OCI-LY1 (cell line): ENCODE measurements around the gene AQP1.

Source experiments
- H2AFZ ChIP-seq: fragments of 200-600 bp; sonication (generic), shearing (Covaris generic); 2 replicates; pipeline ENCODE4 v1.6.0; 2014; ENCODE audit warnings: antibody characterized with exemption, mild to moderate bottlenecking, low read length
- H3F3A ChIP-seq: fragments of 200-600 bp; sonication (generic), shearing (Covaris generic); 2 replicates; pipeline ENCODE4 v1.6.0; 2014; ENCODE audit warnings: mild to moderate bottlenecking, antibody characterized with exemption, low read length, moderate library complexity; ENCODE audit not compliant: insufficient read depth
- H3K27ac ChIP-seq: fragments of 200-600 bp; sonication (generic); 2 replicates; pipeline ENCODE4 v1.5.1; 2014; ENCODE audit warnings: low read length, mixed run types, mild to moderate bottlenecking, low read depth; ENCODE audit not compliant: poor library complexity, severe bottlenecking
- H3K27me3 ChIP-seq: fragments of 200-600 bp; sonication (generic); 2 replicates; pipeline ENCODE4 v1.6.0; 2014; ENCODE audit warnings: antibody characterized with exemption, mild to moderate bottlenecking, low read length, moderate library complexity; ENCODE audit not compliant: insufficient read depth
- H3K36me3 ChIP-seq: fragments of 200-600 bp; sonication (generic); 2 replicates; pipeline ENCODE4 v1.6.1; 2014; ENCODE audit warnings: mild to moderate bottlenecking, antibody characterized with exemption, low read length, moderate library complexity, mixed read lengths; ENCODE audit not compliant: insufficient read depth
- H3K4me1 ChIP-seq: fragments of 200-600 bp; sonication (generic); 2 replicates; pipeline ENCODE4 v1.5.1; 2014; ENCODE audit warnings: mild to moderate bottlenecking, low read length, moderate library complexity; ENCODE audit not compliant: insufficient read depth, severe bottlenecking
- H3K4me2 ChIP-seq: fragments of 200-600 bp; sonication (generic), shearing (Covaris generic); 2 replicates; pipeline ENCODE4 v1.6.1; 2014; ENCODE audit warnings: low read length
- H3K4me3 ChIP-seq: fragments of 200-600 bp; sonication (generic); 2 replicates; pipeline ENCODE4 v1.5.1; 2014; ENCODE audit warnings: low read length, low read depth, mild to moderate bottlenecking, mixed read lengths; ENCODE audit not compliant: poor library complexity, severe bottlenecking
- H3K79me2 ChIP-seq: fragments of 200-600 bp; shearing (Covaris generic); 2 replicates; pipeline ENCODE4 v1.6.1; 2016; ENCODE audit warnings: mixed run types, low read length, mixed read lengths; ENCODE audit not compliant: insufficient read depth
- H3K9ac ChIP-seq: fragments of 200-600 bp; sonication (generic), shearing (Covaris generic); 2 replicates; pipeline ENCODE4 v1.6.1; 2014; ENCODE audit warnings: mild to moderate bottlenecking, low read length, mixed read lengths
- H3K9me2 ChIP-seq: fragments of 200-600 bp; sonication (generic), shearing (Covaris generic); 2 replicates; pipeline ENCODE4 v1.6.1; 2014; ENCODE audit warnings: low read depth, mild to moderate bottlenecking, low read length, mixed read lengths
- H3K9me3 ChIP-seq: fragments of 200-600 bp; shearing (Covaris generic); 2 replicates; pipeline ENCODE4 v1.6.1; 2014; ENCODE audit warnings: low read length, mixed read lengths
- H4K20me1 ChIP-seq: fragments of 200-600 bp; sonication (generic), shearing (Covaris generic); 2 replicates; pipeline ENCODE4 v1.6.0; 2016; ENCODE audit warnings: mild to moderate bottlenecking, low read length; ENCODE audit not compliant: insufficient read depth
- EZH2 ChIP-seq: fragments of 200-600 bp; sonication (generic), shearing (Covaris generic); IDR thresholded peaks from 2 replicates; pipeline ENCODE4 v1.8.0; 2017; ENCODE audit warnings: borderline replicate concordance, mixed run types, mild to moderate bottlenecking, antibody characterized with exemption, low read length, moderate library complexity, mixed read lengths
- TF ChIP-seq, protein P1 (sequence below): fragments of 200-600 bp; sonication (generic), shearing (Covaris generic); IDR thresholded peaks from 2 replicates; pipeline ENCODE4 v1.5.1; 2017; ENCODE audit warnings: mild to moderate bottlenecking, antibody characterized with exemption, low read length, moderate library complexity, mixed read lengths

Gene AQP1

DNA sequence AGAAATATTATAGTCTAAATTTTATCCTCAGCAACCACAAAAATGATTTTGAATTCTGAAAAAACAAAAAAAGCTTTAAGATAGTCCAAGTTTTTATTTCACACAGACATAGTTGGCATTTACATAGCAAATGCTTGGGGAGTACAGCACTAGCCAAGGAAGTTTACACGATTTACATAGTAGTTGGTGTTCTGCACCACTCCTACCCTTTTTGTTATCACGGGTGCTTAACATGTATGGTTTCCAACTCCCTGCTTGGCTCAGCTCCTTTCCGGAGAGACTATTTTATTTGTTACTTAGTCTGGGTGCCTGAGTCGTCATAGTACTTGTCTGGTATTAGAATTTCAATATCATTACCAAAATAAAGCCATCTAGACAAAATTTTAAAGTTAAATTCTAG lies 43.3 kb downstream of the AQP1 start:
- Histone ChIP-seq H3K36me3 (no peaks in the 10 kb centered on the region), H3K79me2 (no peaks in the 10 kb centered on the region), H3K9ac (no peak overlapping the region), H3K27ac (no peak overlapping the region), H3K9me2 (no peaks in the 10 kb centered on the region), H3K4me2 (no peak overlapping the region), H3K4me1 (no peaks in the 10 kb centered on the region), H3F3A (no peaks in the 10 kb centered on the region), H3K9me3 (peaks cover 6% of the 10 kb centered on the region; the same call in 1 of the 2 replicates), H2AFZ (no peak overlapping the region), H4K20me1 (no peaks in the 10 kb centered on the region), H3K4me3 (no peak overlapping the region), H3K27me3 (no peaks in the 10 kb centered on the region)
- TF ChIP-seq, protein P1, sequence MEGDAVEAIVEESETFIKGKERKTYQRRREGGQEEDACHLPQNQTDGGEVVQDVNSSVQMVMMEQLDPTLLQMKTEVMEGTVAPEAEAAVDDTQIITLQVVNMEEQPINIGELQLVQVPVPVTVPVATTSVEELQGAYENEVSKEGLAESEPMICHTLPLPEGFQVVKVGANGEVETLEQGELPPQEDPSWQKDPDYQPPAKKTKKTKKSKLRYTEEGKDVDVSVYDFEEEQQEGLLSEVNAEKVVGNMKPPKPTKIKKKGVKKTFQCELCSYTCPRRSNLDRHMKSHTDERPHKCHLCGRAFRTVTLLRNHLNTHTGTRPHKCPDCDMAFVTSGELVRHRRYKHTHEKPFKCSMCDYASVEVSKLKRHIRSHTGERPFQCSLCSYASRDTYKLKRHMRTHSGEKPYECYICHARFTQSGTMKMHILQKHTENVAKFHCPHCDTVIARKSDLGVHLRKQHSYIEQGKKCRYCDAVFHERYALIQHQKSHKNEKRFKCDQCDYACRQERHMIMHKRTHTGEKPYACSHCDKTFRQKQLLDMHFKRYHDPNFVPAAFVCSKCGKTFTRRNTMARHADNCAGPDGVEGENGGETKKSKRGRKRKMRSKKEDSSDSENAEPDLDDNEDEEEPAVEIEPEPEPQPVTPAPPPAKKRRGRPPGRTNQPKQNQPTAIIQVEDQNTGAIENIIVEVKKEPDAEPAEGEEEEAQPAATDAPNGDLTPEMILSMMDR, result no peak
- TF ChIP-seq EZH2, result no peak

- Histone ChIP-seq H3F3A (no peaks in the 10 kb centered on the region), H3K27me3 (0 out of 2 replicates have a peak, but pooled peaks cover 2% of the 10 kb centered on the region), H3K9me3 (peaks cover 6% of the 10 kb centered on the region; the same call in 1 of the 2 replicates)
Observed at GRCh38 chr7:30956704-30957103, 45.1 kb downstream of the AQP1 start.

DNA sequence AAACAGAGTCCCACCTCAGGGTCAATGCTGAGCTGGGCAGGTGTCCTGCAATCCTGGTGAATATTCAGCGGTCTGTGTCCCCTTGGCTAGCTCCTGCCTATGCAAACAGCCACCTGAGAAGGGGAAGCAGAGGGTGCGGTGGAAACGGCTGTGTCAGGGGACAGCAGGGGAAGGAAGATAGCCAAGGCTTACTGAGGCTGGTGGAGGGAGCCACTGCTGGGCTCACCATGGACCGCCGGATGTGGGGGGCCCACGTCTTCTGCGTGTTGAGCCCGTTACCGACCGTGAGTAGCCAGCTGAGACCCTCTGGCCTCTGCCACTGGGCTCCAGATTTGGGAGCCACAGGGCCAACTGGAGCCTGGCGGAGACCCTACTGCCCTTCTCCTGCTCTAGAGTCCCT lies 52.2 kb downstream of the AQP1 start, which contains the start of gene GHRHR:
GHRHR (plus strand) TSS at position 112 of the 400 bp plus-strand sequence; CDS start at position 228, 116 bp downstream.
- Histone ChIP-seq H3K27me3 (0 out of 2 replicates have a peak, but pooled peaks cover 5% of the 10 kb centered on the region), H3K4me2 (no peak within 1 kb of the TSS), H3K4me3 (no peak within 1 kb of the TSS), H2AFZ (no peak within 1 kb of the TSS), H3F3A (no peaks in the 10 kb centered on the region), H3K27ac (no peak within 1 kb of the TSS), H3K79me2 (no peaks in the 10 kb centered on the region), H3K9me3 (no peaks in the 10 kb centered on the region), H3K9me2 (no peaks in the 10 kb centered on the region), H3K9ac (no peak within 1 kb of the TSS), H3K4me1 (no peaks in the 10 kb centered on the region), H3K36me3 (no peaks in the 10 kb centered on the region), H4K20me1 (no peaks in the 10 kb centered on the region)
- TF ChIP-seq EZH2, result no peak
- TF ChIP-seq, protein P1, result no peak

More at GRCh38 chr7:30956704-30957103, 45.1 kb downstream of the AQP1 start:
- Histone ChIP-seq H3K4me1 (no peaks in the 10 kb centered on the region), H3K4me2 (no peak overlapping the region), H3K4me3 (no peak overlapping the region), H3K9ac (no peak overlapping the region), H2AFZ (no peak overlapping the region), H3K9me2 (no peaks in the 10 kb centered on the region), H3K79me2 (no peaks in the 10 kb centered on the region), H3K36me3 (no peaks in the 10 kb centered on the region), H3K27ac (no peak overlapping the region), H4K20me1 (no peaks in the 10 kb centered on the region)
- TF ChIP-seq EZH2, result no peak
- TF ChIP-seq, protein P1, result no peak
